Stimulated activated CD8-positive, alpha-beta memory T cell treated with anti-CD3 and anti-CD28 coated beads, Interleukin-2, amount 100 ng/mL, for 1 hour (primary cell): ENCODE data around the gene ULK4.
"Not testable (repeated sequence)": the region's sequence is repeated elsewhere in the genome, so short reads cannot be mapped to it uniquely, and the experiment has no call there.

ENCODE experiments used
- DNase-seq, 2 donors: peaks; one replicate each; pipeline ENCODE4 v3.0.0-alpha.2; 2020; ENCODE audit warnings: low read depth in 2 of 2

The ULK4 gene

GRCh38 chr3:41580274-41580959 is 381.5 kb downstream of the ULK4 start:
- DNase-seq: no peak

GRCh38 chr3:41579861-41580260 is 382.0 kb downstream of the ULK4 start:
- no peak for DNase-seq

- no peak for DNase-seq
These were observed 383.1 kb downstream of the ULK4 start for GRCh38 chr3:41578798-41579197.

- DNase-seq: no peak
These were observed 386.2 kb downstream of the ULK4 start for GRCh38 chr3:41575724-41576123.

- no peak for DNase-seq
These were observed 387.0 kb downstream of the ULK4 start for GRCh38 chr3:41574900-41575299.

GRCh38 chr3:41573591-41573990 is 388.3 kb downstream of the ULK4 start:
- DNase-seq: no peak

- no peak for DNase-seq
These were observed 389.8 kb downstream of the ULK4 start for GRCh38 chr3:41572092-41572491.

- DNase-seq: no peak
These were observed 392.1 kb downstream of the ULK4 start for GRCh38 chr3:41569632-41570305.

- no peak for DNase-seq
These were observed 395.9 kb downstream of the ULK4 start for GRCh38 chr3:41565948-41566514.

GRCh38 chr3:41565003-41565402 is 396.9 kb downstream of the ULK4 start:
- DNase-seq: no peak

GRCh38 chr3:41556245-41556644 is 405.7 kb downstream of the ULK4 start:
- not testable (repeated sequence) for DNase-seq

- DNase-seq: no peak
These were observed 428.9 kb downstream of the ULK4 start for GRCh38 chr3:41532976-41533375.

- no peak for DNase-seq
These were observed 434.8 kb downstream of the ULK4 start for GRCh38 chr3:41526995-41527573.

GRCh38 chr3:41525303-41526064 is 436.4 kb downstream of the ULK4 start:
- DNase-seq: no peak

- no peak for DNase-seq
These were observed 438.0 kb downstream of the ULK4 start for GRCh38 chr3:41523897-41524296.

- DNase-seq: no peak
These were observed 439.3 kb downstream of the ULK4 start for GRCh38 chr3:41522612-41523011.

GRCh38 chr3:41521010-41521655 is 440.8 kb downstream of the ULK4 start:
- DNase-seq: no peak

- no peak for DNase-seq
These were observed 442.2 kb downstream of the ULK4 start for GRCh38 chr3:41519746-41520145.

- DNase-seq: no peak
These were observed 443.3 kb downstream of the ULK4 start for GRCh38 chr3:41518626-41519025.

GRCh38 chr3:41508063-41508696 is 453.7 kb downstream of the ULK4 start:
- no peak for DNase-seq
